GM10266 (cell line): ENCODE results near the gene IGSF6.

Experiments used
- DNase-seq: peaks from one replicate; pipeline ENCODE4 v3.0.0; 2012; ENCODE audit errors: extremely low spot score
- CTCF ChIP-seq: IDR thresholded peaks from 2 replicates; pipeline ENCODE4 v1.5.1; 2012; ENCODE audit warnings: mild to moderate bottlenecking, low read depth; ENCODE audit not compliant: control insufficient read depth, insufficient read depth; ENCODE audit errors: missing control alignments

The IGSF6 gene

GRCh38 chr16:21593530-21594289 is 58.7 kb downstream of the IGSF6 start:
- no peak for TF ChIP-seq CTCF
- no peak for DNase-seq

- DNase-seq, result no peak
- TF ChIP-seq CTCF, result no peak
These were observed 60.2 kb downstream of the IGSF6 start for GRCh38 chr16:21592191-21592590.

- no peak for TF ChIP-seq CTCF
- DNase-seq, result no peak
These were observed 61.6 kb downstream of the IGSF6 start for GRCh38 chr16:21590796-21591195.

DNA sequence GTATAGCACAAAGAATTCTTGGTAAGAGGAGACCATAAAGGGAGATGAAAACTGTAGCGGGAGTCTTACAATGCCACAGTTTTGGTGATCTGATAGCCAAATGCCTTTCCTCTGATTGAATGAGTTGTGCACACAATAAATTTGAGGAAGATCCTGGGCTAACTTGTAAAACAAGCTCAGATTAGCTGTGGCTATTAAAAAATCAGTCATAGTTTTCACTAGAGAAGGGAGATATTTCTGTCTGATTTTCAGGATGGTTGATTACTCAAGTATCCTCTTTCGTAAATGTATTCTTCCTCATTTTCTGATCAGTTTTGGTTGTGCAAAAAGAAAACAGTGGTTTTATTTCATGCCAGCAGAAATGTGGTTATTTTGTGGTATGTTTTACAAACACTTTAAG is 62.1 kb downstream of the IGSF6 start:
- no peak for DNase-seq
- TF ChIP-seq CTCF, result no peak

GRCh38 chr16:21589551-21589950 is 62.9 kb downstream of the IGSF6 start:
- TF ChIP-seq CTCF, result no peak

More at GRCh38 chr16:21589551-21589950, 62.9 kb downstream of the IGSF6 start:
- no peak for DNase-seq
